OCI-LY1 (cell line): ENCODE data around the gene P2RX2.

ENCODE experiments used
- H2AFZ ChIP-seq: fragments of 200-600 bp; sonication (generic), shearing (Covaris generic); 2 replicates; pipeline ENCODE4 v1.6.0; 2014; ENCODE audit warnings: antibody characterized with exemption, mild to moderate bottlenecking, low read length
- H3F3A ChIP-seq: fragments of 200-600 bp; sonication (generic), shearing (Covaris generic); 2 replicates; pipeline ENCODE4 v1.6.0; 2014; ENCODE audit warnings: mild to moderate bottlenecking, antibody characterized with exemption, low read length, moderate library complexity; ENCODE audit not compliant: insufficient read depth
- H3K27ac ChIP-seq: fragments of 200-600 bp; sonication (generic); 2 replicates; pipeline ENCODE4 v1.5.1; 2014; ENCODE audit warnings: low read length, mixed run types, mild to moderate bottlenecking, low read depth; ENCODE audit not compliant: poor library complexity, severe bottlenecking
- H3K27me3 ChIP-seq: fragments of 200-600 bp; sonication (generic); 2 replicates; pipeline ENCODE4 v1.6.0; 2014; ENCODE audit warnings: antibody characterized with exemption, mild to moderate bottlenecking, low read length, moderate library complexity; ENCODE audit not compliant: insufficient read depth
- H3K36me3 ChIP-seq: fragments of 200-600 bp; sonication (generic); 2 replicates; pipeline ENCODE4 v1.6.1; 2014; ENCODE audit warnings: mild to moderate bottlenecking, antibody characterized with exemption, low read length, moderate library complexity, mixed read lengths; ENCODE audit not compliant: insufficient read depth
- H3K4me1 ChIP-seq: fragments of 200-600 bp; sonication (generic); 2 replicates; pipeline ENCODE4 v1.5.1; 2014; ENCODE audit warnings: mild to moderate bottlenecking, low read length, moderate library complexity; ENCODE audit not compliant: insufficient read depth, severe bottlenecking
- H3K4me2 ChIP-seq: fragments of 200-600 bp; sonication (generic), shearing (Covaris generic); 2 replicates; pipeline ENCODE4 v1.6.1; 2014; ENCODE audit warnings: low read length
- H3K4me3 ChIP-seq: fragments of 200-600 bp; sonication (generic); 2 replicates; pipeline ENCODE4 v1.5.1; 2014; ENCODE audit warnings: low read length, low read depth, mild to moderate bottlenecking, mixed read lengths; ENCODE audit not compliant: poor library complexity, severe bottlenecking
- H3K79me2 ChIP-seq: fragments of 200-600 bp; shearing (Covaris generic); 2 replicates; pipeline ENCODE4 v1.6.1; 2016; ENCODE audit warnings: mixed run types, low read length, mixed read lengths; ENCODE audit not compliant: insufficient read depth
- H3K9ac ChIP-seq: fragments of 200-600 bp; sonication (generic), shearing (Covaris generic); 2 replicates; pipeline ENCODE4 v1.6.1; 2014; ENCODE audit warnings: mild to moderate bottlenecking, low read length, mixed read lengths
- H3K9me2 ChIP-seq: fragments of 200-600 bp; sonication (generic), shearing (Covaris generic); 2 replicates; pipeline ENCODE4 v1.6.1; 2014; ENCODE audit warnings: low read depth, mild to moderate bottlenecking, low read length, mixed read lengths
- H3K9me3 ChIP-seq: fragments of 200-600 bp; shearing (Covaris generic); 2 replicates; pipeline ENCODE4 v1.6.1; 2014; ENCODE audit warnings: low read length, mixed read lengths
- H4K20me1 ChIP-seq: fragments of 200-600 bp; sonication (generic), shearing (Covaris generic); 2 replicates; pipeline ENCODE4 v1.6.0; 2016; ENCODE audit warnings: mild to moderate bottlenecking, low read length; ENCODE audit not compliant: insufficient read depth
- EZH2 ChIP-seq: fragments of 200-600 bp; sonication (generic), shearing (Covaris generic); IDR thresholded peaks from 2 replicates; pipeline ENCODE4 v1.8.0; 2017; ENCODE audit warnings: borderline replicate concordance, mixed run types, mild to moderate bottlenecking, antibody characterized with exemption, low read length, moderate library complexity, mixed read lengths
- TF ChIP-seq, protein P1 (sequence below): fragments of 200-600 bp; sonication (generic), shearing (Covaris generic); IDR thresholded peaks from 2 replicates; pipeline ENCODE4 v1.5.1; 2017; ENCODE audit warnings: mild to moderate bottlenecking, antibody characterized with exemption, low read length, moderate library complexity, mixed read lengths

The P2RX2 gene

DNA sequence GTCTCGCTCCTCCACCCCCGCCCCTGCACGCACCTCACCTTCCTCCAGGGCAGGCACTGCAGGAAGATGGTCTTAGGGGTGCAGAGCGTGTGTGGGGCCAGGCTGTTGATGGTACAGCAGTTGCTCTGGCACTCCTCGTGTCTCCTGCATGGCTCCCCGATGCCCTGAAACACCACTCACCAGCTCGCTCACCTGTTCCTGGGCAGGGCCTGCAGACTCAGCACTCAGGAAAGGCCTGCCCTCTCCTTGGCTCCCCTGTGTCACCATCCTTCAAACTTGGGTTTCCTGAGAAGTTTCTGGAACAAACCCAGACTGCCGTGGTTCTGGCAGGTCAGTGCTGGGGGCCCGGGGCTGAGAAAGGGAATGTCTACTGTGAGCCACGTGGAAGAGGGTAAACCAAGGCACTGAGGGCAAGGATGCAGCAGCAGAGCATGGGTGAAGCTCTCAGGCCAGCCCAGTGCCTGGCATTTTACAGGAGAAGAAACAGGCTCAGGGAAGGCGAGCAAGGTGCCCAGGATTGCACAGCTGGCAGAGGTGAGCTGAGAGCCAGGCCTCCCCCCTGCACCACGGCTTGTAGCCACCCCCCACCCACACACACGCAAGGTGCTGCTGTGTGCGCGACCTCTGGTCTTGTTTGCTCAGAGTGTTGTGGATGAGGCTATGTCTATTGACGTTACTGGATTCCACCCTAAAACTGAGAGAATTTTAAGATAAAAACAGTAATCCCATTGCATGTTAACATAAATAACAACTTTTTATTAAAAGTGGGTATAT, 13.7 kb upstream of the P2RX2 start:
- no peak overlapping the region for H3K4me2 ChIP-seq
- no peaks in the 10 kb centered on the region; the same call in none of the 2 replicates for H3K27me3 ChIP-seq
- H4K20me1 ChIP-seq = no peaks in the 10 kb centered on the region
- H3K4me1 ChIP-seq = no peaks in the 10 kb centered on the region
- no peaks in the 10 kb centered on the region for H3K9me3 ChIP-seq
- H3K36me3 ChIP-seq = no peaks in the 10 kb centered on the region
- no peak overlapping the region for H3K27ac ChIP-seq
- no peaks in the 10 kb centered on the region for H3K9me2 ChIP-seq
- H3K4me3 ChIP-seq = no peak overlapping the region
- H3K9ac ChIP-seq = no peak overlapping the region
- TF ChIP-seq EZH2 = no peak
- TF ChIP-seq, protein P1, sequence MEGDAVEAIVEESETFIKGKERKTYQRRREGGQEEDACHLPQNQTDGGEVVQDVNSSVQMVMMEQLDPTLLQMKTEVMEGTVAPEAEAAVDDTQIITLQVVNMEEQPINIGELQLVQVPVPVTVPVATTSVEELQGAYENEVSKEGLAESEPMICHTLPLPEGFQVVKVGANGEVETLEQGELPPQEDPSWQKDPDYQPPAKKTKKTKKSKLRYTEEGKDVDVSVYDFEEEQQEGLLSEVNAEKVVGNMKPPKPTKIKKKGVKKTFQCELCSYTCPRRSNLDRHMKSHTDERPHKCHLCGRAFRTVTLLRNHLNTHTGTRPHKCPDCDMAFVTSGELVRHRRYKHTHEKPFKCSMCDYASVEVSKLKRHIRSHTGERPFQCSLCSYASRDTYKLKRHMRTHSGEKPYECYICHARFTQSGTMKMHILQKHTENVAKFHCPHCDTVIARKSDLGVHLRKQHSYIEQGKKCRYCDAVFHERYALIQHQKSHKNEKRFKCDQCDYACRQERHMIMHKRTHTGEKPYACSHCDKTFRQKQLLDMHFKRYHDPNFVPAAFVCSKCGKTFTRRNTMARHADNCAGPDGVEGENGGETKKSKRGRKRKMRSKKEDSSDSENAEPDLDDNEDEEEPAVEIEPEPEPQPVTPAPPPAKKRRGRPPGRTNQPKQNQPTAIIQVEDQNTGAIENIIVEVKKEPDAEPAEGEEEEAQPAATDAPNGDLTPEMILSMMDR = no peak
- no peaks in the 10 kb centered on the region for H3K79me2 ChIP-seq
- H2AFZ ChIP-seq = no peak overlapping the region
- H3F3A ChIP-seq = no peaks in the 10 kb centered on the region

DNA sequence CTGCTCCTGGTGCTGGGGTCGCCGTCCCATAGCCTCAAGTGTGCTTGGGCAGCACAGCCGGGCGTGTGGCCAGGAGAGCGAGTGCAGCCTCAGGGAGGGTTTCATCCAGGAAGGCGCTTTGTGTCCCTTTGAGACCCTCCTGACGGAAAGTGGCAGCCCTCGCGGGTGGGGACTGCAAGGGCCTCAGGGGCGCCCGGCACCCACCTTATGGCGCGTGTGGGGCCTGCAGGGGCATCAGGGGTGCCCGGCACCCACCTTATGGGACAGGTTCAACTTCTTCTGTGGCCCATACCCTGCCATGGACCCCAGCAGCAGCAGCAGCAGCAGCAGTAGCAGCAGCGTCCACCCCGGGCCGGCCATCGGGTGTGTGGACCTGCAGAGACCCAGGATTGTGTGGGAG, 12.7 kb upstream of the P2RX2 start:
- H3K4me1 ChIP-seq = no peaks in the 10 kb centered on the region
- no peak overlapping the region for H3K4me2 ChIP-seq
- H3K9me2 ChIP-seq = no peaks in the 10 kb centered on the region
- H3K9me3 ChIP-seq = no peaks in the 10 kb centered on the region
- H3K27me3 ChIP-seq = peaks cover 6% of the 10 kb centered on the region
- H3K9ac ChIP-seq = no peak overlapping the region
- H2AFZ ChIP-seq = no peak overlapping the region
- TF ChIP-seq, protein P1 = no peak
- TF ChIP-seq EZH2 = no peak
- H3K4me3 ChIP-seq = no peak overlapping the region
- H4K20me1 ChIP-seq = no peaks in the 10 kb centered on the region
- no peaks in the 10 kb centered on the region for H3K79me2 ChIP-seq
- H3K27ac ChIP-seq = no peak overlapping the region
- no peaks in the 10 kb centered on the region for H3K36me3 ChIP-seq
- H3F3A ChIP-seq = no peaks in the 10 kb centered on the region

- Histone ChIP-seq H3K4me3 (no peak overlapping the region), H3K79me2 (no peaks in the 10 kb centered on the region), H3K9me2 (no peaks in the 10 kb centered on the region), H3K36me3 (no peaks in the 10 kb centered on the region; the same call in 1 of the 2 replicates), H3K27ac (no peak overlapping the region), H3F3A (no peaks in the 10 kb centered on the region), H3K4me2 (no peak overlapping the region), H2AFZ (no peak overlapping the region), H3K4me1 (no peaks in the 10 kb centered on the region), H3K9me3 (no peaks in the 10 kb centered on the region), H3K9ac (no peak overlapping the region), H3K27me3 (peaks cover 10% of the 10 kb centered on the region), H4K20me1 (no peaks in the 10 kb centered on the region)
- no peak for TF ChIP-seq EZH2
- TF ChIP-seq, protein P1 = no peak
Observed at GRCh38 chr12:132606466-132606865, 12.1 kb upstream of the P2RX2 start.
